Measurements from ENCODE around the gene TFIP11. TPM values are rescaled to one million over a fixed set of nuclear protein-coding genes. Genes with fewer than 3 reads are reported as not detected.

TFIP11 gene
- total and polyA plus RNA-seq, 10 of the 15 experiments (the other 5 are each of a cell fraction or from before 2014, with no cell fraction given), result 14.2 to 43.3 (median 31.9) TPM

- TF ChIP-seq NKRF (conservative IDR thresholded peaks at IDR 0.05), result no peak
- no peak for TF ChIP-seq RBBP5 (conservative IDR thresholded peaks at IDR 0.05)
- no peak for TF ChIP-seq RB1 (IDR thresholded peaks at IDR 0.05; ENCODE audit: borderline replicate concordance)
These were observed 23.9 kb upstream of the TFIP11 start (continued) for GRCh38 chr22:26536056-26536761.

GRCh38 chr22:26535603-26535908 lies 23.3 kb upstream of the TFIP11 start:
- intact Hi-C loops (cut with micrococcal nuclease; ENCODE audit: unreplicated experiment) (no loop called here), in situ Hi-C loops (cut with MboI) (no loop called here)
- Histone ChIP-seq H4K20me1 (ENCODE audit: control insufficient read depth, insufficient read depth) (no peaks in the 10 kb centered on the region), H2AFZ (ENCODE audit: control insufficient read depth, low read depth, low read length) (no peak overlapping the region; the same call in 1 of the 2 replicates), H3K27ac (ENCODE audit: control insufficient read depth, insufficient read depth) (peak overlapping the region; percentile 63), H3K36me3 (ENCODE audit: control insufficient read depth in 2 of 2, insufficient read depth in 2 of 2, low read length in 1 of 2) (peaks cover 2 to 7% of the 10 kb centered on the region in 2 experiments; a peak in 3 of 4 replicates), H3K4me2 (ENCODE audit: control insufficient read depth, insufficient read depth) (no peak overlapping the region), H3K4me1 (ENCODE audit: control insufficient read depth, insufficient read depth, low read length) (peaks cover 25% of the 10 kb centered on the region), H3K27me3 (replicated peaks in 1 of 2; ENCODE audit: control insufficient read depth in 2 of 2, insufficient read depth in 2 of 2, low read length in 1 of 2) (no peaks in the 10 kb centered on the region), H3K9ac (ENCODE audit: control insufficient read depth, insufficient read depth, low read length) (no peak overlapping the region), H3K4me3 (no peak overlapping the region), H3K79me2 (ENCODE audit: control insufficient read depth, insufficient read depth, low read length) (no peaks in the 10 kb centered on the region), H3K9me3 (replicated peaks; ENCODE audit: control insufficient read depth, insufficient read depth, low read length) (no peaks in the 10 kb centered on the region)
- DNase-seq (ENCODE audit: low read depth, low spot score) (no peak), ATAC-seq (peak; percentile 51; the same call in 2 of the 3 replicates), FAIRE-seq (no peak)
- ChIA-PET RAD21 (ENCODE audit: unreplicated experiment) (interaction anchor here (0.9 to 1.5 kb wide), 3 partner anchors 29 to 75 kb away, joined by 4 to 5 read pairs (median 5); no protein-coding TSS in a partner anchor), SMC1A (ENCODE audit: uncharacterized antibody, unreplicated experiment) (interaction anchor here (0.9 to 2.0 kb wide), 4 partner anchors 8 to 137 kb away, joined by 3 to 7 read pairs (median 4); no protein-coding TSS in a partner anchor), CTCF (interaction anchor here (1.0 to 6.1 kb wide), 2 partner anchors 32 to 56 kb away, joined by 4 to 44 read pairs; no protein-coding TSS in a partner anchor), POLR2A (no interaction called here)
- WGBS (ENCODE audit: insufficient coverage, insufficient replicate concordance, low lambda C conversion rate, missing lambda C conversion rate), result 26% methylated on average over 3 of the region's 3 CpGs
- TF ChIP-seq PAX5 (IDR thresholded peaks at IDR 0.05; ENCODE audit: borderline replicate concordance, low read depth, low read length), result peak; percentile 50; the same call in 1 of the 2 replicates
- TF ChIP-seq REST (IDR thresholded peaks at IDR 0.05; ENCODE audit: low read depth, low read length), result no peak
- no peak for TF ChIP-seq STAT1 (conservative IDR thresholded peaks at IDR 0.05)
- no peak for TF ChIP-seq CEBPB (IDR thresholded peaks at IDR 0.05; ENCODE audit: borderline replicate concordance in 1 of 2, low read depth in 2 of 2, low read length in 2 of 2)
- BruUV-seq (replicated peaks), result TSS peak; percentile 45

Data from GM12878 (cell line).